SK-N-SH treated with all-trans-retinoic acid at 6 μM for 48 hours (cell line): ENCODE data around the gene FNBP1L.
"Not testable (repeated sequence)": the region's sequence is repeated elsewhere in the genome, so short reads cannot be mapped to it uniquely, and the experiment has no call there.

ENCODE experiments used
- ATAC-seq: fragments of 200-7000 bp; cut with Tn5 transposase; 3 replicates; pipeline ENCODE4 v1.9.1; 2020; ENCODE audit warnings: mild to moderate bottlenecking, moderate library complexity
- ARNTL ChIP-seq: fragments of 450-650 bp; formaldehyde crosslinking; IDR thresholded peaks from 2 replicates; pipeline ENCODE4 v1.5.0; 2020; ENCODE audit warnings: low read depth, mild to moderate bottlenecking, moderate library complexity, borderline replicate concordance
- BACH2 ChIP-seq: fragments of 250-450 bp; sonication (Bioruptor Pico); IDR thresholded peaks from 2 replicates; pipeline ENCODE4 v1.9.0; 2021; ENCODE audit warnings: mild to moderate bottlenecking, borderline replicate concordance
- CSDC2 ChIP-seq: fragments of 250-450 bp; sonication (Bioruptor Pico); IDR thresholded peaks from 2 replicates; pipeline ENCODE4 v1.5.0; 2020; ENCODE audit warnings: mild to moderate bottlenecking, moderate library complexity
- ESRRG ChIP-seq: fragments of 250-450 bp; sonication (Bioruptor Pico); IDR thresholded peaks from 2 replicates; pipeline ENCODE4 v1.6.1; 2021; ENCODE audit warnings: mild to moderate bottlenecking
- GLIS3 ChIP-seq: fragments of 250-450 bp; sonication (Bioruptor Pico); IDR thresholded peaks from 2 replicates; pipeline ENCODE4 v1.5.0; 2020; ENCODE audit warnings: mild to moderate bottlenecking, moderate library complexity
- ISL1 ChIP-seq: fragments of 250-450 bp; sonication (Bioruptor Pico); IDR thresholded peaks from 2 replicates; pipeline ENCODE4 v2.1.2; 2022; ENCODE audit warnings: mild to moderate bottlenecking, moderate library complexity
- OSR1 ChIP-seq: fragments of 250-450 bp; sonication (Bioruptor Pico); IDR thresholded peaks from 2 replicates; pipeline ENCODE4 v1.8.0; 2022; ENCODE audit warnings: moderate library complexity, mild to moderate bottlenecking, inconsistent platforms
- PPARA ChIP-seq: fragments of 250-450 bp; sonication (Bioruptor Pico); IDR thresholded peaks from 2 replicates; pipeline ENCODE4 v1.5.0; 2020; ENCODE audit warnings: mild to moderate bottlenecking, borderline replicate concordance
- RARB ChIP-seq: fragments of 250-450 bp; sonication (Bioruptor Pico); IDR thresholded peaks from 2 replicates; pipeline ENCODE4 v1.8.0; 2021; ENCODE audit warnings: mild to moderate bottlenecking, moderate library complexity
- SNAI2 ChIP-seq: fragments of 250-450 bp; sonication (Bioruptor Pico); IDR thresholded peaks from 2 replicates; pipeline ENCODE4 v1.5.0; 2020; ENCODE audit warnings: mild to moderate bottlenecking, moderate library complexity
- TCF4 ChIP-seq: fragments of 250-450 bp; sonication (Bioruptor Pico); IDR thresholded peaks from 2 replicates; pipeline ENCODE4 v1.8.0; 2021; ENCODE audit warnings: mild to moderate bottlenecking, moderate library complexity, borderline replicate concordance
- TOX ChIP-seq: fragments of 250-450 bp; sonication (Bioruptor Pico); IDR thresholded peaks from 2 replicates; pipeline ENCODE4 v1.8.0; 2021; ENCODE audit warnings: mild to moderate bottlenecking, moderate library complexity, borderline replicate concordance
- ZC3H10 ChIP-seq: fragments of 250-450 bp; sonication (Bioruptor Pico); IDR thresholded peaks from 2 replicates; pipeline ENCODE4 v1.5.1; 2021; ENCODE audit warnings: mild to moderate bottlenecking, moderate library complexity
- ZFP3 ChIP-seq: fragments of 250-450 bp; sonication (Bioruptor Pico); IDR thresholded peaks from 2 replicates; pipeline ENCODE4 v1.5.0; 2020; ENCODE audit warnings: mild to moderate bottlenecking, moderate library complexity
- ZFP30 ChIP-seq: fragments of 450-650 bp; formaldehyde crosslinking; IDR thresholded peaks from 2 replicates; pipeline ENCODE4 v1.5.0; 2022; ENCODE audit warnings: mild to moderate bottlenecking, moderate library complexity
- ZNF565 ChIP-seq: fragments of 450-650 bp; formaldehyde crosslinking; conservative IDR thresholded peaks from 2 replicates; pipeline ENCODE4 v1.5.0; 2020; ENCODE audit warnings: low read depth, mild to moderate bottlenecking, moderate library complexity
- ZNF70 ChIP-seq: fragments of 450-650 bp; formaldehyde crosslinking; IDR thresholded peaks from 2 replicates; pipeline ENCODE4 v1.5.0; 2020; ENCODE audit warnings: mild to moderate bottlenecking, moderate library complexity
- ZNF8 ChIP-seq: fragments of 450-650 bp; formaldehyde crosslinking; IDR thresholded peaks from 2 replicates; pipeline ENCODE4 v1.5.0; 2020; ENCODE audit warnings: mild to moderate bottlenecking, moderate library complexity
- TF ChIP-seq, protein P1 (sequence below): fragments of 250-450 bp; sonication (Bioruptor Pico); IDR thresholded peaks from 2 replicates; pipeline ENCODE4 v1.8.0; 2021; ENCODE audit warnings: low read depth, mild to moderate bottlenecking, moderate library complexity, borderline replicate concordance
- TF ChIP-seq, protein P2 (sequence below): fragments of 250-450 bp; sonication (Bioruptor Pico); IDR thresholded peaks from 2 replicates; pipeline ENCODE4 v1.5.1; 2020; ENCODE audit warnings: low read depth, mild to moderate bottlenecking, moderate library complexity
- TF ChIP-seq, protein P3 (sequence below): fragments of 250-450 bp; sonication (Bioruptor Pico); IDR thresholded peaks from 2 replicates; pipeline ENCODE4 v1.5.0; 2020; ENCODE audit warnings: mild to moderate bottlenecking, moderate library complexity
- TF ChIP-seq, protein P4 (sequence below): fragments of 250-450 bp; sonication (Bioruptor Pico); IDR thresholded peaks from 2 replicates; pipeline ENCODE4 v1.5.1; 2021; ENCODE audit warnings: mild to moderate bottlenecking, moderate library complexity
- TF ChIP-seq, protein P5 (sequence below): fragments of 250-450 bp; sonication (Bioruptor Pico); IDR thresholded peaks from 2 replicates; pipeline ENCODE4 v1.8.0; 2020; ENCODE audit warnings: mild to moderate bottlenecking, moderate library complexity, borderline replicate concordance

FNBP1L gene

DNA sequence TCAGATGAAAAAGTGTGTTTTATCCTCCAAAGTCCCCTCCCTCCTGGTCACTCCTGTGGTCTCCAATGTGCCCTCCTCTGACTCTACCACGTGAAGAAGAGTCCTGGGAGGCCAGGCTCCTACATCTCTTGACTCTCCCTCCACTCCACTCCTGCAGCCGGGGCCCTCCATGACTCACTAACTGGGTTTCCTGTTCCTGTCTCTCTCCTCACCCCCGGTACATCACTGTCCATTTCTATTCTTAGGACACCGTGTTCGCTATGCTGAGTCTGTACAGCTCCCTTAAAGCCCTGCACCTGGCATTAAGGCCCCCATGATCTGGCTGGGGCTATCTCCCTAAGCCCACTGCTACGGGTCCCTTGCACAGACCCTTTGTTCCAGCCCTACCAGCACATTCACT, 140.3 kb downstream of the FNBP1L start:
- peak; percentile 48 for ATAC-seq
- no peak for TF ChIP-seq BACH2 (CRISPR knock-in tag)
- TF ChIP-seq, protein P1, sequence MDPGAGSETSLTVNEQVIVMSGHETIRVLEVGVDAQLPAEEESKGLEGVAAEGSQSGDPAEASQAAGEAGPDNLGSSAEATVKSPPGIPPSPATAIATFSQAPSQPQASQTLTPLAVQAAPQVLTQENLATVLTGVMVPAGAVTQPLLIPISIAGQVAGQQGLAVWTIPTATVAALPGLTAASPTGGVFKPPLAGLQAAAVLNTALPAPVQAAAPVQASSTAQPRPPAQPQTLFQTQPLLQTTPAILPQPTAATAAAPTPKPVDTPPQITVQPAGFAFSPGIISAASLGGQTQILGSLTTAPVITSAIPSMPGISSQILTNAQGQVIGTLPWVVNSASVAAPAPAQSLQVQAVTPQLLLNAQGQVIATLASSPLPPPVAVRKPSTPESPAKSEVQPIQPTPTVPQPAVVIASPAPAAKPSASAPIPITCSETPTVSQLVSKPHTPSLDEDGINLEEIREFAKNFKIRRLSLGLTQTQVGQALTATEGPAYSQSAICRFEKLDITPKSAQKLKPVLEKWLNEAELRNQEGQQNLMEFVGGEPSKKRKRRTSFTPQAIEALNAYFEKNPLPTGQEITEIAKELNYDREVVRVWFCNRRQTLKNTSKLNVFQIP: no peak
- TF ChIP-seq RARB: no peak
- no peak for TF ChIP-seq TCF4
- TF ChIP-seq ZNF70 (CRISPR knock-in tag): no peak
- TF ChIP-seq ZNF565 (CRISPR knock-in tag): no peak
- no peak for TF ChIP-seq ESRRG (CRISPR knock-in tag)
- TF ChIP-seq ZFP30 (CRISPR knock-in tag): no peak
- TF ChIP-seq, protein P2, sequence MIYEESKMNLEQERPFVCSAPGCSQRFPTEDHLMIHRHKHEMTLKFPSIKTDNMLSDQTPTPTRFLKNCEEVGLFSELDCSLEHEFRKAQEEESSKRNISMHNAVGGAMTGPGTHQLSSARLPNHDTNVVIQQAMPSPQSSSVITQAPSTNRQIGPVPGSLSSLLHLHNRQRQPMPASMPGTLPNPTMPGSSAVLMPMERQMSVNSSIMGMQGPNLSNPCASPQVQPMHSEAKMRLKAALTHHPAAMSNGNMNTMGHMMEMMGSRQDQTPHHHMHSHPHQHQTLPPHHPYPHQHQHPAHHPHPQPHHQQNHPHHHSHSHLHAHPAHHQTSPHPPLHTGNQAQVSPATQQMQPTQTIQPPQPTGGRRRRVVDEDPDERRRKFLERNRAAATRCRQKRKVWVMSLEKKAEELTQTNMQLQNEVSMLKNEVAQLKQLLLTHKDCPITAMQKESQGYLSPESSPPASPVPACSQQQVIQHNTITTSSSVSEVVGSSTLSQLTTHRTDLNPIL: no peak
- TF ChIP-seq ARNTL: no peak
- TF ChIP-seq, protein P3, sequence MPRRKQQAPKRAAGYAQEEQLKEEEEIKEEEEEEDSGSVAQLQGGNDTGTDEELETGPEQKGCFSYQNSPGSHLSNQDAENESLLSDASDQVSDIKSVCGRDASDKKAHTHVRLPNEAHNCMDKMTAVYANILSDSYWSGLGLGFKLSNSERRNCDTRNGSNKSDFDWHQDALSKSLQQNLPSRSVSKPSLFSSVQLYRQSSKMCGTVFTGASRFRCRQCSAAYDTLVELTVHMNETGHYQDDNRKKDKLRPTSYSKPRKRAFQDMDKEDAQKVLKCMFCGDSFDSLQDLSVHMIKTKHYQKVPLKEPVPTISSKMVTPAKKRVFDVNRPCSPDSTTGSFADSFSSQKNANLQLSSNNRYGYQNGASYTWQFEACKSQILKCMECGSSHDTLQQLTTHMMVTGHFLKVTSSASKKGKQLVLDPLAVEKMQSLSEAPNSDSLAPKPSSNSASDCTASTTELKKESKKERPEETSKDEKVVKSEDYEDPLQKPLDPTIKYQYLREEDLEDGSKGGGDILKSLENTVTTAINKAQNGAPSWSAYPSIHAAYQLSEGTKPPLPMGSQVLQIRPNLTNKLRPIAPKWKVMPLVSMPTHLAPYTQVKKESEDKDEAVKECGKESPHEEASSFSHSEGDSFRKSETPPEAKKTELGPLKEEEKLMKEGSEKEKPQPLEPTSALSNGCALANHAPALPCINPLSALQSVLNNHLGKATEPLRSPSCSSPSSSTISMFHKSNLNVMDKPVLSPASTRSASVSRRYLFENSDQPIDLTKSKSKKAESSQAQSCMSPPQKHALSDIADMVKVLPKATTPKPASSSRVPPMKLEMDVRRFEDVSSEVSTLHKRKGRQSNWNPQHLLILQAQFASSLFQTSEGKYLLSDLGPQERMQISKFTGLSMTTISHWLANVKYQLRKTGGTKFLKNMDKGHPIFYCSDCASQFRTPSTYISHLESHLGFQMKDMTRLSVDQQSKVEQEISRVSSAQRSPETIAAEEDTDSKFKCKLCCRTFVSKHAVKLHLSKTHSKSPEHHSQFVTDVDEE (CRISPR knock-in tag): no peak
- TF ChIP-seq ZC3H10 (CRISPR knock-in tag): no peak
- TF ChIP-seq ZNF8 (CRISPR knock-in tag): no peak
- TF ChIP-seq, protein P4, sequence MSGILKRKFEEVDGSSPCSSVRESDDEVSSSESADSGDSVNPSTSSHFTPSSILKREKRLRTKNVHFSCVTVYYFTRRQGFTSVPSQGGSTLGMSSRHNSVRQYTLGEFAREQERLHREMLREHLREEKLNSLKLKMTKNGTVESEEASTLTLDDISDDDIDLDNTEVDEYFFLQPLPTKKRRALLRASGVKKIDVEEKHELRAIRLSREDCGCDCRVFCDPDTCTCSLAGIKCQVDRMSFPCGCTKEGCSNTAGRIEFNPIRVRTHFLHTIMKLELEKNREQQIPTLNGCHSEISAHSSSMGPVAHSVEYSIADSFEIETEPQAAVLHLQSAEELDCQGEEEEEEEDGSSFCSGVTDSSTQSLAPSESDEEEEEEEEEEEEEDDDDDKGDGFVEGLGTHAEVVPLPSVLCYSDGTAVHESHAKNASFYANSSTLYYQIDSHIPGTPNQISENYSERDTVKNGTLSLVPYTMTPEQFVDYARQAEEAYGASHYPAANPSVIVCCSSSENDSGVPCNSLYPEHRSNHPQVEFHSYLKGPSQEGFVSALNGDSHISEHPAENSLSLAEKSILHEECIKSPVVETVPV (CRISPR knock-in tag): no peak
- TF ChIP-seq ZFP3: no peak

DNA sequence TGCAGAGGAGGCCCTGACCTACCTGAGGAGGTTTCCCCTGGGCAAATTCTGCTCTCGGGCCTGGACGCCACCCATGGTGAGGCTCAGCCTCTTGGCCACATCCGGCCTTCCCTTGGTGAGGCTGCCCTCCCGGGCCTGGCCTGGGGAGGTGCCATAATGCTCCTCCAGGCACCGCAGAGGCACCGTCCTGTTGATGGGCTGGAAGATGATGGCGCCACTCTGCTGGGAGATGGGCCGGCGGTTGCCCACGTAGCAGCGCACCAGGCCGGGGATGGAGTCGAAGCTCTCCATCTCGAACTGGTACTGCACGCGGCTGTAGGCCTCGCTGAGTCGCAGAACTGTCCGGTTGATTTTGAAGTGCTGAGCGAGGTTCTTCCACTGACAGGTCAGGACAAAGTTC, 141.0 kb downstream of the FNBP1L start:
- TF ChIP-seq ISL1 (CRISPR knock-in tag): no peak
- TF ChIP-seq, protein P5, sequence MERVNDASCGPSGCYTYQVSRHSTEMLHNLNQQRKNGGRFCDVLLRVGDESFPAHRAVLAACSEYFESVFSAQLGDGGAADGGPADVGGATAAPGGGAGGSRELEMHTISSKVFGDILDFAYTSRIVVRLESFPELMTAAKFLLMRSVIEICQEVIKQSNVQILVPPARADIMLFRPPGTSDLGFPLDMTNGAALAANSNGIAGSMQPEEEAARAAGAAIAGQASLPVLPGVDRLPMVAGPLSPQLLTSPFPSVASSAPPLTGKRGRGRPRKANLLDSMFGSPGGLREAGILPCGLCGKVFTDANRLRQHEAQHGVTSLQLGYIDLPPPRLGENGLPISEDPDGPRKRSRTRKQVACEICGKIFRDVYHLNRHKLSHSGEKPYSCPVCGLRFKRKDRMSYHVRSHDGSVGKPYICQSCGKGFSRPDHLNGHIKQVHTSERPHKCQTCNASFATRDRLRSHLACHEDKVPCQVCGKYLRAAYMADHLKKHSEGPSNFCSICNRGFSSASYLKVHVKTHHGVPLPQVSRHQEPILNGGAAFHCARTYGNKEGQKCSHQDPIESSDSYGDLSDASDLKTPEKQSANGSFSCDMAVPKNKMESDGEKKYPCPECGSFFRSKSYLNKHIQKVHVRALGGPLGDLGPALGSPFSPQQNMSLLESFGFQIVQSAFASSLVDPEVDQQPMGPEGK (CRISPR knock-in tag): no peak
- TF ChIP-seq CSDC2 (CRISPR knock-in tag): no peak
- TF ChIP-seq ZNF565 (CRISPR knock-in tag): no peak
- no peak for TF ChIP-seq ESRRG (CRISPR knock-in tag)
- TF ChIP-seq, protein P3 (CRISPR knock-in tag): no peak
- TF ChIP-seq, protein P4 (CRISPR knock-in tag): no peak
- no peak for TF ChIP-seq BACH2 (CRISPR knock-in tag)
- TF ChIP-seq ZNF8 (CRISPR knock-in tag): no peak
- TF ChIP-seq ZFP3: no peak
- TF ChIP-seq SNAI2 (CRISPR knock-in tag): no peak
- TF ChIP-seq PPARA: no peak
- no peak for TF ChIP-seq GLIS3 (CRISPR knock-in tag)
- no peak for TF ChIP-seq RARB
- no peak for TF ChIP-seq ZNF70 (CRISPR knock-in tag)
- no peak for TF ChIP-seq TOX (CRISPR knock-in tag)
- TF ChIP-seq OSR1 (CRISPR knock-in tag): no peak
- no peak for TF ChIP-seq ARNTL
- ATAC-seq: no peak

DNA sequence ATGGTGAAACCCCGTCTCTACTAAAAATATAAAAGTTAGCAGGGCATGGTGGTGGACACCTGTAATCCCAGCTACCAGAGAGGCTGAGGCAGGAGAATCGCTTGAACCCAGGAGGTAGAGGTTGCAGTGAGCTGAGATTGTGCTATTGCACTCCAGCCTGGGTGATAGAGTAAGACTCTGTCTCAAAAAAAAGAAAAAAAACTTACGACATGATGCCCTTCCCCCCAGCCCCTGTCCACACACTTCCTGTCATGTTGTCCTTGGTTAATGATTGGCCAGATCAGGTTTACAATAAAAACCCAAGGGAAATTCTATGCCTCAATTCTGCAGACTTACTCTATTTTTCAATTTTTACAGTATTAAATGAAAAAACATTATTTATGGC, 143.4 kb downstream of the FNBP1L start:
- not testable (repeated sequence) for ATAC-seq
